ENCODE measurements around the gene LRP8.

Gene LRP8

GRCh38 chr1:53321366-53321765, 6.5 kb downstream of the LRP8 start:
- DNase-seq = no peak

DNA sequence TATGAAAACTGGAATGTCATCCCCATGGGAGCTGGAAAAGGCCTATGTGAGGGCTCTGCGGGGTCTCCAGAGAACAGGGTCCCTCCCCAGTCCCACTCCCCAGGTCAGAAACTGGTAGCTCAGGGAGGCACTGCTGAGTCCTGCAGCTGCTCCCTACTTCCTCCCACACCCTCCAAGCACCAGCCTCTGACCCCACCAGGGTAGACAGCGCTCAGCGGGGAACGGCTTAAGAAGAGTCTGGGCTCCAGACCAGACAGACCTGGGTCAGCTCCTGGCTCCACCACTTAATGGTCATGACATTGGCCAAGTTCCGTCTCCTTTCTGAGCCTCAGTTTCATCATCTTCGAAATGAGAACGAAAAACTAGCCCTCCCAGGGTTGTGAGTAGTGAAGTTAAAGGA, 7.2 kb downstream of the LRP8 start:
- DNase-seq = no peak

DNA sequence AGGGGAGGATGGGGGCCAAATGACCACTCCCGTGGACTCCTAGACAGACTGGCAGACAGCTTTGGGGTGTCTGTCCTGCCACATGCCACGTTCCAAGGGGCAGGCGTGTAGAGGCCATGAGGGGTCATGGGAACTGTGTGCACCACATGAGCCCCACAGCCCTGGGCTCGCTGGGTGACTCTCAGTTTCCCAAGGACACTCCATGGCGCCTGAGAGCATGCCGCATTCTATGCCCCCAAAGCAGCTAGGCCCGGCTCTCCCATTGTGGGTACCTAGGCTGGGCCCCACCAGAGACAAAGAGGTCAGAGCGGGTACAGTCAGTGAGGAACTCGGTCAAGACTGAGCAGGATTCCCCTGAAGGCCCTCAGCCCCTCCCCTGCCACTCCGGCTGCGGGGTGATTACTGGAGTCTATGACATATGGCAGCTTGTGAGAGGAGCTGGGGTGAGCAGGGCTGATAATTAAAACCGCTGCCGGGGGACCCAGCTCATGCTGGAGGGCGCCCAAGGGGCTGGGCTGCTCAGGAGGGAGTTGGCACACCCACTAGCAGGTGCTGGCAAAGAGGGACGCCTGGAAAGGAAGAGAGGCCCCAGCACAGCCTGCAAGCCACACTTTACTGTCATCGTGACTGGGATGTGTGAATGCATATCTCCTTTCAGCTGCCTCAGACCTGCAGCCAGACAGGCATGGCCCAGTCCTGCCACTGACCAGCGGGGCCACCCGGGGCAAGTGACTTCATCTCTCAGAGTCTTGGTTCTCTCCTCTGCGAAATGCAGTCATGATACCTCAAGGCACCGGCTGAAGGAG, 8.4 kb downstream of the LRP8 start:
- peak; percentile 40 for DNase-seq

DNA sequence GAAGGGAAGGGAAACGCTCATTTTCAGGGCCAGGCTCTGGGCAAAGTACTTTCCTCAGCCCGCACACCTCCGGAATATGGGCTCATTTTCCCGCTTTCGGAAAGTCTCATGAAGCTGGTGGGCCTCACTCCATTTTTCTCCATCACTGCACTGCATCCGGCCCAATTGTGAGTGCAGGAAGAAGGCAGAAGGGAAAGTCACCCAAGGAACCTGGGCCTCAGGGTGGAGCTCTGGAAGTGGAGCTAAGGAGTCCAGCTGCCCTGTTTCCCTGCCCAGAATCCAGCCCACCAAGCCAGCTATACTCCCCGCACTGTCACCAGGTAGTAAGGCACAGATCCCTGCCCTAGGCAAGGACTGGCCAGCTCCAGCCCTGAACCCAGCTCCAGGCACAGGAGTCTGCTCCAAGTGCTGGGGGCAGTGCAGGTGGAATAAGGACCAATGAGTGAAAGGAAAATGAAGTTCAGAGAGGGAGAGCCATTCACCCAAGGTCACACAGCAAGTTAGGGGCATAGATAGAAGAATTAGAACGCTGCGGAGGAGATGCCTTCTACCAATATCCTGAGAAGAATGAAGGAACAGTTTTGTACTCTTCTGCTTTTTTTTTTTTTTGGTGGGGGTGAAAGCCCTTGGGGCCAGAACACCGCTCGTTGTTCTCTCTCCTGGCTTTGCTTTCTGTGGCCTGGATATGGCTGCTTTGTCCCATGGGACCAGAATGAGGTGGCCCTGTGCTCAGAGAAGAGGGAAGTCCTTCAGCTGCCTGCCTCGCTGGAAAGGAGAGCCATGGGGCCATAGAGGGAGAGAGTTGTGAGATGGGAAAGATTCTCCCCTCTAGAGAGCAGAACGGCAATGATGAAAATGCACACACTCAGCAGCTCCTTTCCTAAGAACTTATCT, 10.0 kb downstream of the LRP8 start:
- no peak for DNase-seq

DNA sequence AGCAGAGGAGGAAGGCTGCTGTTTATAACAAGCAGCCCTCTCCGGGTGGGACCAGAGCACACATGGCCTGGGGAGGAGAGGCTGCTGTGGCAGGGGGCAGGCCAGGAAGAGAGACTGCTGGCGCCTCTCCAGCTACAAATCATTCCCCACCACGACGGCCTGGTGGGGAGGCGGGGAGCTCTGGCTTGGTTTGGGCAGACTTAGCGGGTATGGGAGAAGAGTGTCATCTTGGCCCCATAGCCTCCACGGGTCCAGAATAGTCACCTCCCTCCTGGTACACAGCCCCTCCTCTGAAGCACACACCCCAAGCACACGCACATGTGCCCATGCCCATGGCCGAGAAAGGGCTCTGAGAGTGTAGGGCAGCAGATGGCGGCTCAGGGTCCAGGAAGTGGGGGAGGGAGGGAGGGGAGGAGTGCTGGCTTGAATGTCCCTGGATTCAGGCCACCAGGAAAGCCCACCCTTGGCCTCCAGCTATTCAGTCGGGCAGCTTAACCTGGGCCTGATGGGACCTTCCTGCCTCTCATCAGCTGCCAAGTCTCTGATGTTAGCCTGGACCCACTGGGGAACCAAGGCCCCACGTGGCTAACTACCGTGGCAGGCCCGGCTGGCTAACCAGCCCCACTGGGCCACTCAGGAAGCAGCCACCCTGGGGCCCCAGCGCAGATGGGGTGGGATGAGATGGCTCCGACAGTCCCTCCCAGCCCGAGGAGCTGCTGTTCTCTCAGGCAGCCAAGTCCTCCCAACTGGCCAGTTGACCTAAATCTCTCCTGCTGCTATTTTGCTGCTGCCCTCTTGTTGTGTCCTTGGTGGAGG, 10.9 kb downstream of the LRP8 start:
- peak; percentile 58 for DNase-seq

DNA sequence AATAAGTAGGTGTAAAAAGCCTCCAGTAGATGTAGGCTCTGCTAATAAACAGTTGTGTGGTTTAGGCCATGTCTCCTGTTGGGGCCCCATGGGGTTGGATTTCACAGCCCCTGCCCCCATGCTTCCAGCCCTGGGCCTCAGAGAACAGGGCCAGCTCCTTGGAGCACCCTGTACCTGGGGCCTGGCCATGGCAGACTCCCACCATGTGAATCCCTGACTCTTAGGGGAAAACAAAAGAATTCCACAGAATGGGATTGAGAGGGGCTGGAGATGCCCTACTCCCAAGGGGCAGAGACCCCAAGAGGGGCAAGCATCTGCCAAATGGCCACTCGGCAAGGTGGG, 11.5 kb downstream of the LRP8 start:
- no peak for DNase-seq

GRCh38 chr1:53315456-53316423, 12.1 kb downstream of the LRP8 start:
- DNase-seq = peak; percentile 10

- no peak for DNase-seq
Measured at GRCh38 chr1:53315046-53315445, 12.8 kb downstream of the LRP8 start.

GRCh38 chr1:53314606-53315005, 13.3 kb downstream of the LRP8 start:
- DNase-seq = no peak

DNA sequence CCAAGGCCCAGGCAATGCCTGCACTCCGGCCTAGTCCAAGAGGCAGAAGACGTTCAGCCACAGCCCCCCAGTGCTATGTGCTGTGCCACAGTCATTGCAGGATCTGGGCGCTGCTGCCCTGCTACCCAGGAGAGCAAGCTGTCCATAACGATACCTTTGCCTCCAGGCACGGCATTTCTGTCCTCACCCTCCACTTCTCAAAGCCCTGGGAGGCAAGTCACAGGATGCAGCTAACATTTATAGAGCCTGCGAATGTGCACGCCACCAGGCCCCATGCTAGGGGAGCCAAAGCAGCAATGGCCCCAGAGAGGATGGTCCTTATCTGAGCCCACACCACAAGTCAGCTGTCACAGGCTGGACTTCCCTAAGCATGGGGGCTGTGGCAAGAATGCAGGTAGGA, 13.8 kb downstream of the LRP8 start:
- DNase-seq = no peak

- no peak for DNase-seq
Measured at GRCh38 chr1:53313556-53313955, 14.3 kb downstream of the LRP8 start.

DNA sequence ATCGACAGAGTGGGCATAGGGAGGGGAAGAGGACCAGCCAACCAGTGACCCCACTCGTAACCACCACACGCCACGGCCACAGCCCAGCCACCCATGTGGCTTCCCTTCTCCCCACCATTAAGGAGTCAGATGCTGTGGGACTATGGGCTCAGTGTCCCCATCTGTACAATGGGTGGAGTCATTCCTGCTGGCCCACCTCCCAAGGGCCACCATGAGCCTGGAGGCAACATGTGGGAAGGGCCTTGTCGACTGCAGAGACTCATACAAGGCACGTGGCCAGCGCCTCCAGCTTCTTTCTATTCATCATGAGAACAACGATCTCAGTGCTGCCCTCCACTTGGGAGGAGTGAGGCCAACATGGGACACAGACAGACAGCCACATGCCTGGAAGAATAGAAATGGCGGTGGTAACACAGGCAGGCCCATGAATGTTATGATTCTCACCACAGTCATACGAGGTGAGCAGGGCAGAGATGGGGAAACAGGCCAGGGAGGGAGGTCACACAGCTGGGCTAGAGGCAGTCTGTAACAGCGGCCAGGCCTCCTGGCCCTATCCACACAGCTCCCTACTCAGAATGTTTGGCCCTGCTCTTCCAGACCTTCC, 16.1 kb downstream of the LRP8 start:
- DNase-seq = no peak

DNA sequence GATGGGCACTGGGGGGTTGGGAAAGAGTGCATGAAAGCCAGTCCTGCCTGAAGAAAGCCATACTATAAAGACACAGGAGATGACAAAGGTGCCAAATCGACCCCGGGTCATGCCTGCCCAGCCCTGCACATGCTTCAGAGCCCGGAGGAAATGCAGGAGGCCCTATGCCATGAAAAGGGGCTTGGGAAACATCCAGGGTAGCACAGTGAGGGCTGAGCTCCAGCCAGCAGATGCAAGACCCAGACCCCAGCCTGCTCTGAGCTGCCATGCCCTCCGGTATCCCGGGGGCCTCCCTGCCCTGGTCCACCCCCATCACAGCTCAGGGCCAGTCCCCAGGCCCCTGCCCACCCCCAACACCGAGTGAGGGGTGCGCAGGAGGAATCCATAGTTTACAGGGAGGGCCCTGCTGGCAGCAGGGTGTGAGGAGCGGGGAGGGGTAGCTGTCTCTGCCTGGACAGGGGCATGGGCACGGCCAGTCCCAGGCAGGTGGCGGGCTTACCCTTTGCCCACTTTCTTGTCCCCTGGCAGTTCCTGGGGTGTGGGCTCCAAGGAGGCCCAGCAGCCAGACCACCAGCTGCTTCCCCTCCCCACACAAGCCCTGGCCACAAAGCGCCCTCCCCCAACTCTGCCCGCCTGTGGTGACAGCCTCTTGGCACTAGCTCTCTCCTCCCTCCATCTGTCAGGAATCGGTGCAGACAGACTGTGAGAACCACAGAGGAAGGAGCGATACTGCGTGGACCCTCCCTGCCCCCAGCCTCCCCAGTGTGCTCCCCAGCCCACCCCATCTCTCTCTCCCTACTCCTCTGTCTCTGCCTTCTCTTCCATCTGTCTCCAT, 16.8 kb downstream of the LRP8 start:
- DNase-seq = no peak

DNA sequence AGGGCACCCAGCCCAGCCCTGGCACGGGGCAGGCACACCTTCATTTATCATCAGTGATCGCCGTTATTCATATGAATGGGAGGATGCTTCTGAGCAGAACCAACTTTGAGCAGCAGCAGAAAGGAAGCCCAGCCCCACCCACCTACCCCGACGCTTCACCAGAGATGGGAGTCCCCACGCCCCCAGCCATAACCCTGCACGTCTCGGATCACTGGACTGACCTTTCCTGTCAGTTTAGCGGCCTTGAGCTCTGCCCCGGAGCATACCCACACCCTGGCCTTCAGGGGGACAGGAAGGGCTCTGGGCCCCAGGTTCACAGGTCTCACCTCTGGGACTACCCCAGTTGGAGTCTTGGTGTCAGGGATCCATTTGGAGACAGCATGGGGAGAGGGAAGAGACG, 18.1 kb downstream of the LRP8 start:
- DNase-seq = no peak

DNA sequence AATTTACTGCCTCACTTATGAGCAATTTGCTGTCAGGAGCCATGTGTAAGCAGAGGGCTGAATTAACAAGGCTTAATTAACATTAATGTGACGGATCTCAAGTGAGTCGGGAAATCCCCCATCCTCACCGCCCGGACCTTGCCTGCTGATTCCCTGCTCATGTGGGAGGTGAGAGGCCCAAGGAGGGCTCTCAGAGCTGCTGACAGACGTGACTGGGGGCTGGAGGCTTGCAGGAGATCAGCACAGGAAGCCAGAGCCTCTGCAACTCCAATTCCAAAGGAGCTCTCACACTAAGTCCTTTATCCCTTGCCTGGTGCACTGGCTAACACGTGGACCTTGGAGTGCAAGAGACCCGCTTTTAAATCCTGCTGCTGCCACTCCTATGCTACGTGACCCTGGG, 19.4 kb downstream of the LRP8 start:
- DNase-seq = no peak

DNA sequence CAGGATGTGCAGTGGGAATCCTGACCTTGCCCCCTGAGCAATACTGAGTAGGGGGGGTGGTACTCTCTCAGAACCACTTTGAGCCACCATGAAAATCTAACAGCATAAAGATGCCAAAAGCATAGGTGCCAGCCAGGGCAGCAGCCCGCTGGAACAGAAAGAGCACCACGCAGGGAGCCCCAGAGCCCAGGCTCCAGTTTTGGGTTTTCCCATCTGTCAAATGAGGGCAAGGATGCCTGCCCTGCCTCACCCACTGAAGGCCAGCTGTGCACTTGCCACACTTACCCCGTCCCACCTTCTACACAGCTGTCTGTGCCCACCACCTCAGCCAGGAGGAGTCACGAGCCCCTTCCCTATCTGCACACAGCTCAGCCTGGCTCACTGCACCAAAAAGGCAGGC, 20.8 kb downstream of the LRP8 start:
- no peak for DNase-seq

- DNase-seq = no peak
Measured at GRCh38 chr1:53306168-53306567, 21.7 kb downstream of the LRP8 start.

DNA sequence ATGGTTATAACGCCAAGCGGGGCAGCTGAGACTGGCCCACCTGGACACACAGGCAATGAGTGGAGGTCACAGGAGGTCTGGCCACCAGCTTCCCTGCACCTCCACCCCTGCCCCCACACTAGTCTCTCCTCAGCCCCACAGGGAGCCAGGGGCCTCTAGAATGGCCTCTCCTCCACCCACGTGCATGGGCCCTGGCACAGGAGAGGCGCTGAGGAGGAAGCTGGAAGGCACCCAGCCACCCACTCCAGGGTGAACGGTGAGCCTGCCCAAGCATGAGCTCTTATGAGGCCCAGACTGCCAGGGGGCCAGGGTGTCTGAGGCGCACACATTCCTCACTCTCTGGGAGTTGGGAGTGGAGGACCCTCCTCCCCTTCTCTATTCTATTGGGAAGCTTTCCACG, 22.2 kb downstream of the LRP8 start:
- peak; percentile 49 for DNase-seq

GRCh38 chr1:53304527-53304926, 23.3 kb downstream of the LRP8 start:
- no peak for DNase-seq

DNA sequence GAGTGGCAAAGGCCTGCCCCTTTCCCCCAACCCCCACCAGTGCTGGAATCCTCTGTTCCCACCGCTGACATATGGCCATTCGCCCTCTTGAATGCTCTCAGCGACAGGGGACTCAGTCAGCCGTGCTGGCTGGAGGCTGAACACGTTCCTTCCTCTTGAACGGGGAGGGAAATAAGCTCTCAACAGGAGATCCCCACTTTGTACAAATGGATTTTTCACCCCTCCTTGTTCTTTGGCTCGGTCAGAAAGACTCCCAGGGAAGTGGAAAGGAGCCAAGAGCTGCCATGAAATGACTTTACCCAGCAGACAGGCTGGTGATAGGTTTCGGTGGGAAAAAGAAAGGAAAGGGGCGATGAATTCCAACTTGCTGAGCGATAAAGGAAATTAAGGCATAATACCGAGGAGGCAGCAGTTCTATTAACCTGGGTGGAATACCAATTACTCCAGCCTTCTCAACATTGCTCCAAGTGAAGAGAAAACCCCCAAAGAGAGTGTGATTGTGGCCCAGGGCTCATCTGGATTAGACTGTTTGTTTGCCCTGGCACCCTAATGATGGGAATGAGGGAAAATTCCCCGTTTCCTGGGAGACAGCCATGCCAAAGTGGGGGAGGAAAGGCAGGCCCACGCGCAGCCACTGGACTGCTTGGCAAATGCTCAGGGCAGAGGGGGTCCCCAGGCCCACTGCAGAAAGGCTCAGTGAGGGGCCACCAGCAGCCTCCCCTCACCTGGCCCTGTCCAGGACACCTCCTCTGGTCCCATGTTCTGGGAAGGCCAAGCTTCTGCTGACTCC, 23.9 kb downstream of the LRP8 start:
- peak; percentile 15 for DNase-seq

All from NCI-H1092 treated with DMSO at 0.1 percent for 48 hours (cell line).